GM12875 (cell line): ENCODE results near the gene DNAJC18.

ENCODE experiments used
- H3K4me3 ChIP-seq: one replicate; pipeline ENCODE4 v1.5.1; 2011; ENCODE audit warnings: low read depth, low read length, control low read depth
- TF ChIP-seq, protein P1 (sequence below): IDR thresholded peaks from 2 replicates; pipeline ENCODE4 v1.5.1; 2011; ENCODE audit warnings: low read depth, mild to moderate bottlenecking, control low read depth, inconsistent platforms, low read length, moderate library complexity, borderline replicate concordance; ENCODE audit not compliant: insufficient read depth

The DNAJC18 gene

DNA sequence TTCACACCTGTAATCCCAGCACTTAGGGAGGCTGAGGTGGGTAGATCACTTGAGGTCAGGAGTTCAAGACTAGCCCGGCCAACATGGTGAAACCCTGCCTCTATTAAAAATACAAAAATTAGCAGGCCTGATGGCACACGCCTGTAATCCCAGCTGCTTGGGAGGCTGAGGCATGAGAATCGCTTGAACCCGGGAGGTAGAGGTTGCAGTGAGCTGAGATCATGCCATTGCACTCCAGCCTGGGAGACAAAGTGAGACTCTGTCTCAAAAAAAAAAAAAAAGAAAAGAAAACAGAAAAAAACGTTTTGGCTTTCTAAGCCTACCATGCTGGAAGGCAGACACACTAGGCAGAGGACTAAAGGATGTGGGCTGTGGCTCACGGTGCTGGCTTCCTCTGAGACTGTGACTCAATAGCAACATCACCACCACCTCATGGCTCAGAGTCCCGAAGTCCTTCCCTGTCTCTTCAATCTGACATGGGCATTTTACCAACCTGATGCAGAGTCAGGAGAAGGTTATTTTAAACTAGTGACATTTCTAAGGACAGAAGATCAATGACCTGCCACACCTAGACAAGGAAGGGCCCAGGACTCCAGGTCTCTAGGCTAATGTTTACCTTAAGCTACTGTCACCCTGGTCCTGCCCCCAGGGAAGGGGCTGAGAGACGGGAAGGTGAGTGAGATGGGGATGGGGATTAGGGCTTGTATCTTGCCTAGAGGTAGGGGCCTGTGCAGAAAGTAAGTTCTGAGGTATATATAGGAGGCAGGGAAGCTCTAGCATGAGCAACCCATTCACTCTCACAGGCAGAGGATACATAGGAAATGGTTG, 19.5 kb upstream of the DNAJC18 start:
- TF ChIP-seq, protein P1, sequence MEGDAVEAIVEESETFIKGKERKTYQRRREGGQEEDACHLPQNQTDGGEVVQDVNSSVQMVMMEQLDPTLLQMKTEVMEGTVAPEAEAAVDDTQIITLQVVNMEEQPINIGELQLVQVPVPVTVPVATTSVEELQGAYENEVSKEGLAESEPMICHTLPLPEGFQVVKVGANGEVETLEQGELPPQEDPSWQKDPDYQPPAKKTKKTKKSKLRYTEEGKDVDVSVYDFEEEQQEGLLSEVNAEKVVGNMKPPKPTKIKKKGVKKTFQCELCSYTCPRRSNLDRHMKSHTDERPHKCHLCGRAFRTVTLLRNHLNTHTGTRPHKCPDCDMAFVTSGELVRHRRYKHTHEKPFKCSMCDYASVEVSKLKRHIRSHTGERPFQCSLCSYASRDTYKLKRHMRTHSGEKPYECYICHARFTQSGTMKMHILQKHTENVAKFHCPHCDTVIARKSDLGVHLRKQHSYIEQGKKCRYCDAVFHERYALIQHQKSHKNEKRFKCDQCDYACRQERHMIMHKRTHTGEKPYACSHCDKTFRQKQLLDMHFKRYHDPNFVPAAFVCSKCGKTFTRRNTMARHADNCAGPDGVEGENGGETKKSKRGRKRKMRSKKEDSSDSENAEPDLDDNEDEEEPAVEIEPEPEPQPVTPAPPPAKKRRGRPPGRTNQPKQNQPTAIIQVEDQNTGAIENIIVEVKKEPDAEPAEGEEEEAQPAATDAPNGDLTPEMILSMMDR: no peak
- H3K4me3 ChIP-seq: no peak overlapping the region

DNA sequence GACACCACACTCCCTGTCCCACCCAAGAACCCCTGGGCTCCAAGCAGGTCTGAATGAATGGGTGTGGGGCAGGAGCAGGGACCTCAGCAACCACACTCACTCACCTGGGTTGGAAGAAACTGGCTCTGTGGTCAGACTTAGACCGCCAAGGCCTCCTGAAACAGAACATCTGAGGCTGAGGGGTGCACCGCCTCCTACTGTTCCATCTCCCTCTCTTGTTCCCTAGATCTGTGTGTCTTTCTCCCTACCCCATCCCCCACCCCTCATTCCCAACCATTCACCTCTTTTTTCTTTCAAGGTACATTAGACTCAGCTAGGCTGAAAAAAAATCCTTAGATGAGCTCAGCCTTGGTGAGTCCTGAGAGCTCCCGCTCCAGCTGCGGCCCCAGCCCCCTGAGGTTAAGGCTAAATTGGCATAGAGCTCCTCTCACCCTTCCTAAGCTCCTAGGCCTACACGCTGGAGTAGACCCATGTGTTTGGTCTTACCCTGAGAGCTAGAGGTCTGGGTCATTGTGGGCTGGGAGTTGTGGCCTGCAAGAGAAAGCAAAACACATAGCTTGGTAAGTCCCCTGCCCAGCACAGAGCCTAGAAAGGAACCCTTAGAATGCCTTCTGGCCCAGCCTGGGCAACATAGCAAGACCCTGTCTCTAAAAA, 18.5 kb upstream of the DNAJC18 start:
- no peak overlapping the region for H3K4me3 ChIP-seq
- TF ChIP-seq, protein P1: no peak

DNA sequence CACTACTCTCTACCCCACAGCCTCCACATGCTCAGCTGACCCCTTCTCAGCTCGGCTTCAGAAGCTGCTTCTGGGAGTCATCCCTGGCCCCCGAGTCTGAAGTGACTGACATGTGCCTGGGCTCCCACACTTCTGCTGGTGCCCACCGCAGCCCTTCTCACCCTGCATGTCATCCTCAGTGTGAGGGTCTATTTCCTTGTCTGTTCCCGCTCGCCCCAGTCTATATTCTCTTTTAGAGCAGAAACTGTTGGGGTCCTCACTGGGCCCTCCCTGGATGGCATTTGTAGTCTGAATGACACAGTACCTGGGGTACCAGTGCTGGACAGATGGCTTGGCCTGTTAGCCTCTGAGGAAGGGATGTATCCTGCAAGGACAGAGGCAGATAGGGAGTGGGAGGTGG, 17.9 kb upstream of the DNAJC18 start:
- TF ChIP-seq, protein P1: no peak
- H3K4me3 ChIP-seq: no peak overlapping the region

DNA sequence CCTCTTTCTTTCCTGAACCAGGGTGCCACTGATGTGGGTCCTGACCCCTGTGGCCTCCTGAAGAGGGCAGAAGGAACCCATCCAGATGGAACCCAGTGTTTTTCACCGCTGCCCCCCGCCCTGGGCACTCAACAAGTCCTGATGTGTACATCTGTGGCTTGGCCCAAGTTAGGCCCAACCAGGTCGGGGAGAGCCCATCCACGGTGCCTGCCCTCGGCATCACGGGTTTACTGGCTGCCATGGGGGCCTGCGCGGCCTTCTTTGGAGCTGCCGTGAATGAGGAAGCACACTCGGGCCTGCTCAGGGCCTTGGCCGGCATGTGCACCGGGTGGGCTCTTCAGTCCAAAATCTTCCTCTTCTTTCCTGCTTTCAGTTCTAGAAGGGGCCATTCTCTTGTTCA, 17.5 kb upstream of the DNAJC18 start:
- TF ChIP-seq, protein P1: no peak

DNA sequence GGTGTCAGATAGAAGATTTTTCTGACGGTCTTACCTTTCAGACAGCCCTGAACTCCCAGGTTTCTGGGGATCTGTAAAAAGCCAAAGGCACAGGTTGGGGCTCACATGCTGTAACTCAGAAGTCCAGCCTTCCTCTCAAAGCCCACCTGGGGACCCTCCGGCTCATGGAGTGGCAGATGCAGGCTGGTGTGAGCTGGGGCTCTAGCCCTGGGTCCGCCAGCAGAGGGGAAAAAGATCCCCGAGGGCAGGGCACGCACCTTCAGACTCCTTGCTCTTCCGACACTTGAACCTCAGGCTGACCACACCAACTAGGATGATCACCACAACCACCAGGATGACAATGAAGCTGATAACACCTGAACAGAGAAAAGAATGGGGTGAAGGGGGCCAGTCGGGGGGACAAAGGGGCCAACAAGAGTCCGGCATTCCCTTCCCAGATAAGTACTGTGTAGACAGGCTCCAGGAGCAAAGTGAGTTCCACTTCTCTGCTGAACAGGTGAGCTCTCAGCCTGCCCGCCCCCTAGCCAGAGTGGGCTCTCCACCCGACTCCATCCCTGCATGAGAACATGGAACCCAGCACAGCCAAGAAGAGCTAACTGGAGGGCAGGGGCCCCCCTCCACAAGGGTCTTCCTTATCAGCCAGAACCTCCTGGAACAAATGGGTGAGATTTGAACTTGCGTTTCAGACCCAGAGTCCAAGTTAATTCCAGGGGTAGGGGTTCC, 15.4 kb upstream of the DNAJC18 start:
- no peak overlapping the region for H3K4me3 ChIP-seq
- TF ChIP-seq, protein P1: no peak

More for the DNA sequence above, 17.5 kb upstream of the DNAJC18 start:
- H3K4me3 ChIP-seq: no peak overlapping the region

DNA sequence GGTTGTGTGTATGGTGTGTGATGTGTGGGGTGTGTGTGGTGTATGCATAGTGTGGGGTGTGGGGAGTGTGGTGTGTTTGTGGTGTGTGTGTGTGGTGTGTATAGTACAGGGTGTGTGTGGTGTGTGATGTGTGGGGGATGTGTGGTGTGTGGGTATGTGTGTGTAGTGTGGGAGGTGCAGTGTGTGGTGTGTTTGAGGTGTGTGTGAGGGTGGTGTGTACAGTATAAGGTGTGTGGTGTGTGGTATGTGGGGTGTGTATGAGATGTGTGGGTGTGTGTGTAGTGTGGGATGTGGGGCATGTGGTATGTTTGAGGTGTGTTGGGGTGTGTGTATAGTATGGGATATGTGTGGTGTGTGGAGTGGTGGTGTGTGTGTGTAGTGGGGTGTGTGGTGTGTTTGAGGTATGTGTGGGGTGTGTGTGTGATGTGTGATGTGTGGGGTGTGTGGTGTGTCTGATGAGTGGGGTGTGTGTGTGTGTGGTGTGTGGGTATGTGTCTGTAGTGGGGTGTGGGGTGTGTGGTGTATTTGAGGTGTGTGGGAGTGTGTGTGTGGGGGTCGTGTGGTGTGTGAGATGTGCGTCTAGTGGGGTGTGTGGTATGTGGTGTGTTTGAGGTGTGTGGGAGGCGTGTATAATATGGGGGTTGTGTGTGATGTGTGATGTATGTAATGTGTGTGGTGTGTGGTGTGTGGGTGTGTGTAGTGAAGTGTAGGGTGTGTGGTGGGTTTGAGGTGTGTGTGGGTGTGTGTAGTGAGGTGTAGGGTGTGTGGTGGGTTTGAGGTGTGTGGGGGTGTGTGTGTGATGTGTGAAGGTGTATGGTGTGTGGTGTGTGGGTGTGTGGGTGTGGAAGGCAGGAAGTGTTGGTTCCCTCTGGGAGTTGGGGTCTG, 14.6 kb upstream of the DNAJC18 start:
- TF ChIP-seq, protein P1: no peak
- no peak overlapping the region for H3K4me3 ChIP-seq
